GM18517 (cell line): ENCODE data around the gene ZNRD2.
A peak's percentile ranks its signal among the peaks of the same experiment; 100 is the strongest.

ENCODE experiments used
- ATAC-seq: cut with Tn5 transposase; IDR thresholded peaks from one replicate; pipeline ENCODE4 v1.9.1; 2021; ENCODE audit warnings: mild to moderate bottlenecking, moderate library complexity; ENCODE audit not compliant: unreplicated experiment

Gene ZNRD2

DNA sequence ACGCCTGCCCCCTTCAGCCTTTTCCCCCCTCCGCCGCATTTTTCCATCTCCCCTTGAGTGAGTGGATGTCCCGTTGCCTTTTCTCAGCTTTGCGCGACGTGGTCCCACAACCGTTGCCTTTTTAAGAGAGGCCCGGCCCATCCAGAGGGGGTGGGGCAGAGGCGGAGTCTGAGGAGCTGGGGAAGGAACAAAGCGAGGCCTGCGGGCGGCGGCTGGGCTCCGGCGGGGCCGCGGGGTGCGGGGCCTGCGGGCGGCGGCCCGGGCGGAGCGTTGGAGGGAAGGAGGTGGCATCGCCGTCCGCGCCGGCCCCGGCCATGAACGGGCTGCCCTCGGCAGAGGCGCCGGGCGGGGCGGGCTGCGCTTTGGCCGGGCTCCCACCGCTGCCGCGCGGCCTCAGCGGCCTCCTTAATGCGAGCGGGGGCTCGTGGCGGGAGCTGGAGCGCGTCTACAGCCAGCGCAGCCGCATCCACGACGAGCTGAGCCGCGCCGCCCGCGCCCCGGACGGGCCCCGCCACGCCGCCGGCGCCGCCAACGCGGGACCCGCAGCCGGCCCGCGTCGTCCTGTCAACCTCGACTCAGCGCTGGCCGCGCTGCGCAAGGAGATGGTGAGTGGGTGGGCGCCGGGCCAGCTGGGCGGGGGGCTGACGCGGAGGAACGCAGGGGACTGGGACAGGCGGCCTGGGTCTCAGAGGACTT lies 2.2 kb downstream of the ZNRD2 start, which contains the start of gene FAM89B:
TSS of gene FAM89B (plus strand) at position 183 of the 696 bp plus-strand sequence. CDS start at position 315, 132 bp downstream.
- no peak for ATAC-seq

DNA sequence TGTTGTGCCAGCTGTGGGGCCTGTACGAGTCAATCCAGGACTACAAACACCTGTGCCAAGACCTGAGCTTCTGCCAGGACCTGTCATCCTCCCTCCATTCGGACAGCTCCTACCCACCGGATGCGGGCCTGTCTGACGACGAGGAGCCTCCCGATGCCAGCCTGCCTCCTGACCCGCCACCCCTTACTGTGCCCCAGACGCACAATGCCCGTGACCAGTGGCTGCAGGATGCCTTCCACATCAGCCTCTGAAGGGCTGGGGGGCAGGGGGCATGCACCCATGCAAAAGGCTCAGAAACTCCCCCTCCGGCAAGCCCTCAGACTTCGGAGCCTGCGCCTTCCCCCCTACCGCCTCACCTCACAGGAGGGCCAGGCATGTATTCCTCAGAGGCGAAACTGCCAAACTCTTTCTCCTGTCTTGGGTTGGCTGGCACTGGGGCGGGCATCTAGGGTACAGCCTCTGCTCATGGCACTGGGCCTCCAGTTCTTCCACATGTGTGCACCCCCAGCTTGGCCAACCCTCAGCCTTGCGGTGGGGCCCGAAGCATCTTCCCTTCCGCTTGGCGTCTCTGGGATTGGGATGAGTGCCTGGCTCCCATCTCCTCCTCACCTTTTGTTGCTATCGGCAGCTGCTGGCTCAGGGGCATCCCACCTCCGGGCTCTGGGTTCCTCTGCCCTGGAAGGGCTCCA lies 3.3 kb downstream of the ZNRD2 start:
- ATAC-seq: no peak

DNA sequence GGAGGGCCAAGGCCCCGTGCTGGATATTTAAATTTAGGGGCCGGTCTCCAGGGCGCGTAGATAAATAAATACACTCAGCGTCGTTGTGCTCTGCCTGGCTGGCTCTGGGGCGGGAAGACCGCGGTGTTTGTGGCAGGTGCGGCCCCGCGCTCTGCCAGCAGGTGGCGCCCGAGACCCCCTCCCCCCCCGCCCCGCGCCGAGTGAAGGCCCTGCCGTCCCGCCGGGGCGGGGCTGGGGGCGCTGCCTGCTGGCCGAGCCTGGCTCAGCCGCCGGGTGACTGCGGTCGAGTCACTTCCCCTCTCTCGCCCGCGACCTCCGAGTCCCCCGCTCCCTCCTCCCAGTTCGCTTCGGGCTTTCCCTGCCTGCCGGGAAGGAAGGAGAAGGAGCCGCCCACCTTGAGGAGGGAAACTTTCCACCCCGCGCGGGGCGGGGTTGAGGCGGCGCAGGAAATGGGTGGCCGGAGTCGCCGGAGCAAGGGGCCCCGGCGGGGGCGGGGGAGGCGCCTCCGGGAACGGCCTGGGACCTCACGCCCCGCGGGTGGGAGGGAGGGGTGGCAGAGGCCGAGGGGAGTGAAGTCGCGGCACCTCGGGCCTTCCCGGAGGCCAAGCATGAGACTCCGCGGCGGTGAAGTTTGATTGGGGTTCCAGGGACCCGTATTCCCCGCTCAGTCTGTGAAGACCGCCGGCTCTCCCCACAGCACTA lies 4.0 kb downstream of the ZNRD2 start:
- peak; percentile 21 for ATAC-seq

DNA sequence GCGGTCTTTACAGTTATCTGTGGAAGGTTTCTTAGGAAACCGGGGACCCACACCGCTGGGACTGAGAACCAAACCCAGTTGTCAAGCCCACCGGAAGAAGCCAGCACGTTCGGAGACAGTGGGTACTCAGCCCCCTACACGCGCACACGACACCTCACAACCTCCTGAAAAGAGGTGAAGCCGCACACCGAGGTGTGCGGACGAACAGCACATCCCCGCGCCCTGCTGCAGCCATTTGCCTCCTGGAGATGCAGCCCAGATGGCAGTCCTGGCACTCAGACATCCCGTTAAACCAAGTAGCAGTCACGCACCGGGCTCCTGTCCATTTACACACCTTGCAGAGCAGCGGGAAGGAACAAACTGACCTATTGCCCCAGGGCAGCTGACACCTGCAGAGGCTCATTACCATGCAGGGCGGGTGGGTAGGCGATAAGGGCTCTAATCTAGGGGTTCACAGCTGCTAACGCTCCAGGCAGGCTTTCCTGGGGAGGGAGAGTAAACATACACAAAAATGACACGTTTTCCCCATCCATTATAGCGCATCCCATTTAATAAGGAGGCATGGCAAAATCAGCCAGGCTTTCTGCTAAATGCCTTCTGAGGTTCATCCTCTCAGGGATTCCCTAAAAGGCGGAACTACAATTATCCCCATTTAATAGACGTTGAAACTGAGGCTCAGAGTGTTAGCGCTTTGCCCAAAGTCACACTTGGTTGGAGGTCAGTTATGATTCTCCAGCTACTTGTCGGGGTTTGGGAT lies 4.7 kb downstream of the ZNRD2 start:
- ATAC-seq: no peak

DNA sequence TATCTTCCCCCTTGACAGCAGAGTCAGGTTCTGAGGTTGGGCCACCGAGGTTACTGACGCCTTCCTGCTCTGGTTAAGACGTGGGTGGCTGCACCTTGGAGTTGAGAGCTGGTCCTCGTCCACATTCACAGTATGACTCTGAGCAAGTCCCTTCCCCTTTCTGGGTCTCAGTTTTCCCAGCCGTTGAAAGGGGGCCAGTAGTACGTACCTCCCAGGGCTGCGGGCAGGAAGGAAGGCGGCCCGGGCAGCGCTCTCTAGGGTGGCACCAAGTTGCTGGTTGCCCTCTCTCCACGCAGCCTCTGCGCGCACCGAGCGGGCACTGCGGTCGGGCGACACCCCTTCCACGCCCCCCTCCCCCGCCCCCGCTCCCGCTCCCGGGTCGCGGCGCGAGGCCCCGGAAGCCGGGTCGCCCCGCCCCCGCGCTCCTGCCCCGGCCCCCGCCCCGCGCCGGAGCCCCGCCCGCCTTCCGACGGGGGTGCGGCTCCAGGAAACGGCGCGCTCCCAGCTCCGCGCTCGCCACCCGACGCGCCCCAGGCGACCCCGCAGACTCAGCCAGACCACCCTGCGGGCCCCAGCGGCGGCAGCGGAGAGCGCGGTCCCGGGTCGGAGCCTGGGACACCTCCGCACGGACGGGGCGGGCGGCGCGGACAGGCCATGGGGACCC lies 5.4 kb downstream of the ZNRD2 start, which contains the start of gene EHBP1L1:
TSS of gene EHBP1L1 (plus strand) at position 486 of the 664 bp plus-strand sequence. CDS start 250 bp downstream, outside the sequence.
- ATAC-seq: no peak

DNA sequence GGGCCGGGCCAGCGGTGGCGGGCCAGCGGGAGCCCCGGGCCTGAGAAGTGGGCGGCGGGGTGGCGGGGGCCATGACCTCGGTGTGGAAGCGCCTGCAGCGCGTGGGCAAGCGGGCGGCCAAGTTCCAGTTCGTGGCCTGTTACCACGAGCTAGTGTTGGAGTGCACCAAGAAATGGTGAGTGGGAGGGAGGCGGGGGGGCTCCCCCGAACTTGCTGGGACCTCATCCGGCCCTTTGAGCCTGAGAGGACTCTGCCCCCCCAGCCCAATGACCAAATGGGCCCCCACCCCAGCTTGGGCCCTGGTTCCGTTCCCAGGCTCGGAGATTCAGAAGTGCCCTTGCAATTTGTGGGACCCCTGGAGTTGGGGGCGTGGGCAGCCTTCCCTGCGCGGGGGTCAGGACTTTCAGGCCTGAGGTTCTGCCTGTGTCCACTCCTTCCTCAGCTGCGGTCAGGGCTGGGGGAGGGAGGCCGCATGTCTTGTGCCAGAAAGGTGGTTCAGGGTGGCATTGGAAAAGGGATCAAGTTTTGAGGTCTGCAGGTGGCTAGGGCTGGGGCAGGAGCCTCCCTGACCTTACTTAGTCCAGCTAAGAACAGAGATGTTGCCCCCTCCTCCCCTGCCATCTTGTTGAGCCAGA lies 6.1 kb downstream of the ZNRD2 start:
- no peak for ATAC-seq

DNA sequence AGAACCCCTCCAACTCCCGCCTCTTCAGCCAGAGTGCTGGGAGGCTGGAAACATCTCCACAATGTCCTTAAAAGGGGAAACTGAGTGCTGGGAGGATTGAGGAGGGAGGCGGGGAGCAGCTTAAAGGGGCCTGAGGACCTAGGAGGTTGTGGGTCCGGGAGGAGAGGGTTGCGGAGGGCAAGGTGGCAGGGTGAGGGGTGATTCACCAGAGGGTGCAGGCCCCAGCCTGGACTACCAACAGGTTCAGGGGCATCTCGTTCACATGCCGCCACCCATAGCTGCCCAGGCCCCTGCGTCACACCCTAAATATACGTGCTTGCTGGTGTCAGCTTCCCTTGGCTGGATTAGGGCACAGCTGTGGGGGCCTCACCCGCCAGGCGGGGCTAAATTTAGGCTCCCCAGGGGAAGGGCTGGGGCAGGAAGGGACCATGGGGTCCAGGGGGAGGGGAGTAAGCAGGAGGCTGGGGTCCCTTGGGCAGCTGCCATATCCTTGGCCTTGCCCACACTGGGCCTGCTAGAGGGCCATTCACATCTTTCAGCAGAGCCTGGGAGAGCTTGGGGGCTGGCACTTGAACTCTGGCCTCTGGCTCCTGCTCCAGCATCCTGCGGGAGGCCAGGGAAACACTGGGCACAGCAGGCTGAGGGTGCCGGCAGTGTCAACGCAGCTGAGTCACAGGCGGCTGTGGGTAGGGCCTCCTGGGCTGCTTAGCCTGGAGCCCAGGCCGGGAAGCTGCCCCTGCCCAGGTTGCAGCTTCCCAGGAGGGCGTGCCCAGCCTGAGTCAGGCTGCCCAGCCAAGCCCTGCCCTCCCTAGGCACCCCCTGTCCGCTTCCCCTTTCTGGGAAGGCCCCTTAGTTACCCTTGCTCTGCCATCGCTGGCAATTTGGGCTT lies 6.8 kb downstream of the ZNRD2 start:
- no peak for ATAC-seq

DNA sequence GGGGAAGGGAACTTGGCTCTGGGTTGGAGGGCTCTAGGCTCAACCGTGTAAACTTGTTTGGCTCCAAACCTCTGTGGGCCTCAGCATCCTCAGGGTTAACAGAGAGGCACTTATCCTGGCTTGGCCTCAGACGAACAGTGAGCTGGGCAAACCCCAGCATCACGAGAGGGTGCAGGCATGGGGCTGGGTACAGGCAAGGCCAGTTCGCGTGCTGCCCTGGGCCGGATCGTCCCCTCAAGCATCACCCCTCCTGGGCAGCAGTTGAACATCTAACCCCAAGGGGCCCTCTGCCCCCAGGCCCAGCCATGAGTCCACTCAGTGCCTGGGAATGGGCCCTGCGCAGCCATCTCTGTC lies 7.5 kb downstream of the ZNRD2 start:
- ATAC-seq: no peak

DNA sequence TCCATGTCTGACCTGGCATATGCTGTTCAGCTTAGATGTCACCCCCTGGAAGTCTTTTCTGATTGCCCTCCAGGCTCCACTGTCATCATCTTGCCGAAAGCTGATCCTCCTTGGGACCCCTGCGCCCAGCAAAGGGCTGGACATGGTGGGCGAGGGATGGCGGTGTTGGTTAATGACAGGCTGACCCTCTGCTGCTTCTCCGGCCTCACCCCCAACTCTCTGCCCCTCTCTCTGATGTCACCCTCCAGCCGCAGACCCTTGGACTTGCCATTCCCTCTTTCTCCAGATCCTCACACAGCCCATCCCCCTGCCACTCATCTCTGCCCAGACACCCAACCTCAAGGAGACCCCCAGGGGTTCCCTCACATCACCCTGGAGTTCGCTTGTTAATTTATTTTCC lies 7.9 kb downstream of the ZNRD2 start:
- no peak for ATAC-seq

DNA sequence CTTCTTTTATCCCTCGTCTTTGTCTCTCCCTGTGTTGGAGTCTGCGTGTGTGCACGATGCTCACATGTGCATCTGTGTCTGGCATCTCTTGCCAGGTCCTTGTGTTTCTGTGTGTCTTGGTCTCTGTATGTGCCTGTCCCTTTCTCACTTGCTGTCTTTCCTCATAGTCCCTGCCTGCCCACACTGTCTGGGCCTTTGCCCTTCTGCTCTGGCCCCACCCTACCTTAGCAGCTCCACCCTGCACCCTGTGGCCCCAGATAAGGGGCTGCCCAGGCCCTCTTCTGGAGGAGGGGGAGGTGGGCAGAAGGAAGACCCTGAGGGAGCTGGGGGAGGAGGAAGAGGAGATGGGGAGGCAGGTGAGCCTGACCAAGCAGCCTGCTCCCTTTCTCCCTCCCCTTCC lies 8.4 kb downstream of the ZNRD2 start:
- no peak for ATAC-seq

DNA sequence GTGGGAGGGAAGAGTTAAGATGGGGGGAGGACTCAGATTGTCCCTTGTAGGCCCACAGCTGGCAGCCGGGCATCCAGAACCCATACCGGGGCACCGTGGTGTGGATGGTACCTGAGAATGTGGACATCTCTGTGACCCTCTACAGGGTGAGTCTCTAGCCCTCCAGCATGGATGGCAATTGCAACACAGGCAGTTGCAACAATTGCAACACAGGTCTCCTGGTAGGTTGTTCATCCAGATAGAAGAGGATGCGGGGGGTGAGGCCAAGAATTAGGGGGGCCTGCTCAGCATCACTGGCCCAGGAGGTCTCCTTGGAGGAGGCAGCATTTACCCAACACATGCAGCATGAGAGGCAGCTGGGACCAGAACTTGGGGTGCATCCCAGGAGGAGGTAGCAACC lies 9.0 kb downstream of the ZNRD2 start:
- ATAC-seq: no peak

DNA sequence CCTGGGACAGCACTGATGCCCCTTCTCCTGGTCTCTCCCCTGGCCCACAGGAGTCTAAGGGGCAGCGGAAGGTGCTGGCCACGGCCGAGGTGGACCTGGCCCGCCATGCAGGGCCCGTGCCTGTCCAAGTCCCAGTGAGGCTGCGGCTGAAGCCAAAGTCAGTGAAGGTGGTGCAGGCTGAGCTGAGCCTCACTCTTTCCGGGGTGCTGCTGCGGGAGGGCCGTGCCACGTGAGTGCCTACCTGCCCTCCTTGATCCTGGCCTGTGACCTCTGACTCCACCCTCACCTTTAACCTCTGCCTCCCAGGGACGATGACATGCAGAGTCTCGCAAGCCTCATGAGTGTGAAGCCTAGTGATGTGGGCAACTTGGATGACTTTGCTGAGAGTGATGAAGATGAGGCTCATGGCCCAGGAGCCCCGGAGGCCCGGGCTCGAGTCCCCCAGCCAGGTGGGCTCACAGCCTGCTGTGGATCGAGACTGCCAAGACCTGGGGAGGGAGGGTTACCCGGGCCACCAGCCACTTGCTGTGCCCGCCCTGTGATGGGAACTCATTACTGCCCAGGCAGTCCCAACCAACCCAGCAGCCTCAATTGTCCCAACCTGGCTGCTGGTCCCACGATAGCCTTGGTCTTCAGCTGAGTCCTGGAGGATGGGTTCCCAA lies 9.9 kb downstream of the ZNRD2 start:
- ATAC-seq: no peak

DNA sequence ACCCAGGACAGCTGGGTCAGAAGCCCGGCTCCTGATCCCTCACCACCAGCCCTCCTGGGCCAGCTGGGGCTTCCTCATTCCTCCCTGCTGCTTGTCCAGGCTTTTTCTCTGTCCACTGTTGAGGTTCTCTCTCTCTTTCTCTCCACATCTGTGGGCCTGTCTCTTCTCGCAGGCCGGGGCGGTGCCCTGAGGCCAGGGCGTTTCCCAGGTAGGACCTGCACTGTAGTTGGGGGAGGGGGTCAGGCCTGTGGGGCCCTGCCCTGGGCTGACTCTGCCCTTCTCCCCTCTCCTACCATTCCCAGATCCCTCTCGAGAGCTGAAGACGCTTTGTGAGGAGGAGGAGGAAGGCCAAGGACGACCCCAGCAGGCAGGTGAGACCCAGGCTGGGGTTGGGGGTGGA lies 10.5 kb downstream of the ZNRD2 start:
- ATAC-seq: no peak

DNA sequence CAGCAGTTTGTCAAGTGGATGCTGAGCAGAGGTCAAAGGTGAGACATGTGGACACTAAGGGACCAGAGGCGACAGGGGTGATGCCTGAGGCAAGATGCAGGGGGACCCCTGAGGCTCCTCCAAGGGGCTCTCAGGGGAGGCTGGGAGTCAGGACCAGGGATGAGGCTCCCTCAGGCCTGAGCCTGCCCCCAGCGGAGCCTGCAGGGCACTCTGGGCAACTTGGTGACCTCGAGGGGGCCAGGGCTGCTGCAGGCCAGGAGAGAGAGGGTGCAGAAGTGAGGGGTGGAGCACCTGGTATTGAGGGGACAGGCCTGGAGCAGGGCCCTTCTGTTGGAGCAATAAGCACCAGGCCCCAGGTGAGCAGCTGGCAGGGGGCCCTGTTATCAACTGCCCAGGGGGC lies 11.7 kb downstream of the ZNRD2 start:
- no peak for ATAC-seq

DNA sequence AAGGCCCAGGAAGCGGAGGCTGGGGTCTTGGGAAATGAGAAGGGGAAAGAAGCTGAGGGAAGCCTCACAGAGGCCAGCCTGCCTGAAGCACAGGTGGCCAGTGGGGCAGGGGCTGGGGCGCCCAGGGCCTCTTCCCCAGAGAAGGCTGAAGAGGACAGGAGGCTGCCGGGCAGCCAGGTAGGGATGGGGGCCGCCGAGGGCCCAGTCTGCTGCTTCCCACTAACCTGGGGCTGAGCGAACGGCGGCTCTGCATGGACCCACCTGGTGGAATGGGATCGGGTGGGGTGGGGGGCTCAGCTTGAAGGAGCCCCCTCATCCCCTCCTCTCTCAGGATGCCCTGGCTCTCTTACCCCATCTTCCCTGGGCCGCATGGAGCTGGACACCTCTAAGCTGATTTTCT lies 13.3 kb downstream of the ZNRD2 start:
- ATAC-seq: no peak

DNA sequence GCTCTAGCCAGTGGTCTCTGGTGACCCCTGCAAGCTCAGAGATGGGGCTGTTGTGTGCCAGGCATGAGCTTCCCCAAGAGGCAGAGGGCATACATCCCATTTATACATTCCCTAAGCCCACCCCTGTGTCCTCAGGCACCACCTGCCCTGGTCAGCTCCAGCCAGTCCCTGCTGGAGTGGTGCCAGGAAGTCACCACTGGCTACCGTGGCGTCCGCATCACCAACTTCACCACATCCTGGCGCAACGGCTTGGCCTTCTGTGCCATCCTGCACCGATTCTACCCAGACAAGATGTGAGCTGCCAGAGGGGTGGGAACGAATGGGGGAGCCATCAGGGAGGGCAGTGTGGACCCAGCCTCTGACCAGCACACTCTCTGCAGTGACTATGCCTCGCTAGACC lies 13.8 kb downstream of the ZNRD2 start:
- no peak for ATAC-seq

DNA sequence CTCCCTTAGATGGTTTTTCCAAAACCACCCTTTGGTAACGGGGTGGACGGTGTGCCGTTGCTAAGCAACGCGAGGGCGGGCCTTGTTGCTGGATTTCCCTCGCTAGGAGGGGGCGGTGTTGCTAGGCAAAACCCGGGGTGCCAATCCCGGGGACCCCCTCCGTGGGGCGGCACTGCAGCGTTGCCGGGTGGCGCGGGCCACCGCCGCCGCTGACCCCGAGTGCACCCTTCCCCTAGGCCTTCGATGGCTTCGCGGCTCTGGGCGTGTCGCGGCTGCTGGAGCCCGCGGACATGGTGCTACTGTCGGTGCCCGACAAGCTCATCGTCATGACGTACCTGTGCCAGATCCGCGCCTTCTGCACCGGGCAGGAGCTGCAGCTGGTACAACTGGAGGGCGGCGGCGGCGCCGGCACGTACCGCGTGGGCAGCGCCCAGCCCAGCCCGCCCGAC lies 14.5 kb downstream of the ZNRD2 start:
- ATAC-seq: no peak

DNA sequence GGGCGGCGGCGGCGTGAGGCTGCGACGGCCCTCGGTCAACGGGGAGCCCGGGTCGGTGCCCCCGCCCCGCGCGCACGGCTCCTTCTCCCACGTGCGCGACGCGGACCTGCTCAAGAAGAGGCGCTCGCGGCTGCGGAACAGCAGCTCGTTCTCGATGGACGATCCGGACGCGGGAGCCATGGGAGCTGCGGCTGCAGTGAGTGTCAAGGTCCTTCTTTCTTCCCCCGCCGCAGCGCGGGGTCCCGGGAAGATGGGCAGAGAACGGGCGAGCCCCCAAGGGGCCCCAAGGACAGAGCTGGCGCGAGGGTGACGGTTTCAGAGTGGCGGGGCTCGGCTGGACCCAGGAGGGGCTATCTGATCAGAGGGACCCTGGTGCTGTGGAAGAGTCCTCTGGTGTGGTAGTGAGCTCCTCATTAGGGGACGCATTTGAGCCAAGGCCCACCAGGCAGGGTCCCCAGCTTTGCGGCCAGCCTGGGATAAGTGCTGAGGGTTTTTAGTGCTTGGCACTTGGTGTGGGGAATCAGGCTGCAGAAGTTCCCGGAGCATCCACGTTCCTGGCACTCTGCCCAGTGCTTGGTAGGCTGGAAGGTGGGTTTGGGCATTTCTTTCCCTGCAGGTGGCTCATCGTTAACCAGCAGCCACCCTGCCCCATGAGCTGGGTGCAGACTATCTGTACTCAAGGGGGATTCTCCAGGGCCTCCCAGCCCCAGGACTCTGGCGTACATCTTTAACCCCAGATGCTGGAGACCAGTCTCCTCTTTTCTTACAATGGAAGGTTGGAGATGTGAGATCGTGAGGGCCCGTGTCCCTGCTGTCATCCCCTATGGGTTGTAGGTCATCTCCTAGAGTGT lies 15.3 kb downstream of the ZNRD2 start:
- ATAC-seq: no peak
